Transverse colon (tissue), 4 donors: ENCODE data around the gene ROBO1.

Experiments used
- CTCF ChIP-seq, 5 experiments: fragments of 200-600 bp in 3 of 5; fragments of 450-650 bp in 2 of 5; sonication (generic) in 3 of 5; IDR thresholded peaks; 1 replicate in 2 of 5; 2 replicates in 3 of 5; pipeline ENCODE4 v1.5.1; 2016 to 2017; ENCODE audit warnings: antibody characterized with exemption in 5 of 5, inconsistent platforms in 3 of 5, mild to moderate bottlenecking in 2 of 5, moderate library complexity in 1 of 5
- POLR2A ChIP-seq: fragments of 450-650 bp; IDR thresholded peaks from one replicate; pipeline ENCODE4 v1.6.1; 2016; ENCODE audit warnings: antibody characterized with exemption, mild to moderate bottlenecking, moderate library complexity
- POLR2AphosphoS5 ChIP-seq, 3 donors: sonication (generic); formaldehyde crosslinking; IDR thresholded peaks; one replicate each; pipeline ENCODE4 v1.6.1; 2016; ENCODE audit warnings: antibody characterized with exemption in 3 of 3

GRCh38 chr3:78992400-78992799 is 775.4 kb downstream of the ROBO1 start:
- TF ChIP-seq POLR2AphosphoS5 (IDR thresholded peaks at IDR 0.05) (no peak), CTCF (IDR thresholded peaks at IDR 0.05) (no peak), POLR2A (no peak)
